ENCODE results near the gene WSB1.

DNA sequence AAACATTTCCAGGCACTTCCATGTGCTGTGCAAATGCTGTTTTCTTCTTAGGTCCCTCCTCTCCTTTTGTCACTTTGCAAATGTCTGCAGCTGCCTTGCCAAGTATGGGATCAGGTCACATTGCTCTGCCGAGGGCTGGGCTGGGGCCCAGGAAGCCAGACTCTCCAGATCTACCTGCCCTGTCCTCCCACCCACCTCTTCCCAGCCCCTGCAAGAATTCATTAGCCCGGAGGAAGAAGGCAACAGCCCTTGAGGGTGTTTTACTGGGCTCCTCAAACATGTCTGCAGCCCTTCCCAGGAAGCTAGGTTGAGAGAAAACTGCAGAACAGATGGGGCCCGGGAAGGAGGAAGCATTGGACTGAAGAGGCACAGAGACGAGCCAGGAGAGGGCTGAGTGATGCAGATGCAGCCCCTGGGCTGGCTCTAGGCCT, 47.1 kb downstream of the WSB1 start:
- no peak for TF ChIP-seq NFIC (IDR thresholded peaks at IDR 0.05; ENCODE audit: borderline replicate concordance)
- TF ChIP-seq EZH2phosphoT487 (IDR thresholded peaks at IDR 0.05; ENCODE audit: borderline replicate concordance, low read depth), result no peak
- TF ChIP-seq, protein P1, sequence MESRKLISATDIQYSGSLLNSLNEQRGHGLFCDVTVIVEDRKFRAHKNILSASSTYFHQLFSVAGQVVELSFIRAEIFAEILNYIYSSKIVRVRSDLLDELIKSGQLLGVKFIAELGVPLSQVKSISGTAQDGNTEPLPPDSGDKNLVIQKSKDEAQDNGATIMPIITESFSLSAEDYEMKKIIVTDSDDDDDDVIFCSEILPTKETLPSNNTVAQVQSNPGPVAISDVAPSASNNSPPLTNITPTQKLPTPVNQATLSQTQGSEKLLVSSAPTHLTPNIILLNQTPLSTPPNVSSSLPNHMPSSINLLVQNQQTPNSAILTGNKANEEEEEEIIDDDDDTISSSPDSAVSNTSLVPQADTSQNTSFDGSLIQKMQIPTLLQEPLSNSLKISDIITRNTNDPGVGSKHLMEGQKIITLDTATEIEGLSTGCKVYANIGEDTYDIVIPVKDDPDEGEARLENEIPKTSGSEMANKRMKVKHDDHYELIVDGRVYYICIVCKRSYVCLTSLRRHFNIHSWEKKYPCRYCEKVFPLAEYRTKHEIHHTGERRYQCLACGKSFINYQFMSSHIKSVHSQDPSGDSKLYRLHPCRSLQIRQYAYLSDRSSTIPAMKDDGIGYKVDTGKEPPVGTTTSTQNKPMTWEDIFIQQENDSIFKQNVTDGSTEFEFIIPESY (IDR thresholded peaks at IDR 0.05; ENCODE audit: borderline replicate concordance, low read depth), result no peak
- TF ChIP-seq, protein P2, sequence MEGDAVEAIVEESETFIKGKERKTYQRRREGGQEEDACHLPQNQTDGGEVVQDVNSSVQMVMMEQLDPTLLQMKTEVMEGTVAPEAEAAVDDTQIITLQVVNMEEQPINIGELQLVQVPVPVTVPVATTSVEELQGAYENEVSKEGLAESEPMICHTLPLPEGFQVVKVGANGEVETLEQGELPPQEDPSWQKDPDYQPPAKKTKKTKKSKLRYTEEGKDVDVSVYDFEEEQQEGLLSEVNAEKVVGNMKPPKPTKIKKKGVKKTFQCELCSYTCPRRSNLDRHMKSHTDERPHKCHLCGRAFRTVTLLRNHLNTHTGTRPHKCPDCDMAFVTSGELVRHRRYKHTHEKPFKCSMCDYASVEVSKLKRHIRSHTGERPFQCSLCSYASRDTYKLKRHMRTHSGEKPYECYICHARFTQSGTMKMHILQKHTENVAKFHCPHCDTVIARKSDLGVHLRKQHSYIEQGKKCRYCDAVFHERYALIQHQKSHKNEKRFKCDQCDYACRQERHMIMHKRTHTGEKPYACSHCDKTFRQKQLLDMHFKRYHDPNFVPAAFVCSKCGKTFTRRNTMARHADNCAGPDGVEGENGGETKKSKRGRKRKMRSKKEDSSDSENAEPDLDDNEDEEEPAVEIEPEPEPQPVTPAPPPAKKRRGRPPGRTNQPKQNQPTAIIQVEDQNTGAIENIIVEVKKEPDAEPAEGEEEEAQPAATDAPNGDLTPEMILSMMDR (IDR thresholded peaks at IDR 0.05), result no peak
